Measurements from ENCODE around the gene SLC37A1. TPM values are rescaled to one million over a fixed set of nuclear protein-coding genes. Genes with fewer than 3 reads are reported as not detected.

SLC37A1 gene
- total RNA-seq, 1 experiment from 2014 or later, result 11.2 TPM

DNA sequence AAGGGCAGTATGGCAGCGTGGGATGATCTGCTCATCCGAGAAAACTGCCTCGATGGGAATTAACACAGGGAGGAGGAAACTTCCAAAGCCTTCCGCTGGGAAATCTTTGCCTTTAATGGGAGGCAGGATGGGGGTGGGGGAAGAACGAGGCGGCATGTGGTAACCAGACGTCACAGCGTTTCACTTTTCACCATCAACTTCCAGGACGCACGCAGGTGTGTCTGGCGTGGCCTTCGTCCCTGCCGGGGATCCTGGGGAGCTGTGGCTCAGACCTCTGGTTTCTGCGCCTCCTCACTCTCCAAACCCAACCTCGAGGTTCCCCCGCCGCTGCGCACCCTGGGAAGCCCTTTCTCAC, 17.9 kb upstream of the SLC37A1 start:
- POLR2A ChIA-PET (ENCODE audit: low non-redundant PET), result no interaction called here
- Histone ChIP-seq H3K4me3 (ENCODE audit: low read depth, low read length, poor library complexity, severe bottlenecking) (peak overlapping the region; percentile 62), H3K36me3 (ENCODE audit: insufficient read depth, low read length, poor library complexity, severe bottlenecking) (no peaks in the 10 kb centered on the region), H3K27ac (ENCODE audit: low read depth, low read length, poor library complexity, severe bottlenecking) (no peak overlapping the region), H3K9me3 (ENCODE audit: low read depth, low read length, poor library complexity, severe bottlenecking) (no peaks in the 10 kb centered on the region), H3K4me1 (ENCODE audit: insufficient read depth, low read length, poor library complexity, severe bottlenecking) (peaks cover 8% of the 10 kb centered on the region), H3K27me3 (replicated peaks; ENCODE audit: insufficient read depth, low read depth, low read length, poor library complexity) (no peaks in the 10 kb centered on the region)
- no TSS peak for BruUV-seq (replicated peaks)
- DNase-seq (ENCODE audit: low spot score), result peak; percentile 5
- no peak for TF ChIP-seq EZH2 (IDR thresholded peaks at IDR 0.05; ENCODE audit: borderline replicate concordance, low read depth, low read length, poor library complexity, severe bottlenecking)
- TF ChIP-seq, protein P1, sequence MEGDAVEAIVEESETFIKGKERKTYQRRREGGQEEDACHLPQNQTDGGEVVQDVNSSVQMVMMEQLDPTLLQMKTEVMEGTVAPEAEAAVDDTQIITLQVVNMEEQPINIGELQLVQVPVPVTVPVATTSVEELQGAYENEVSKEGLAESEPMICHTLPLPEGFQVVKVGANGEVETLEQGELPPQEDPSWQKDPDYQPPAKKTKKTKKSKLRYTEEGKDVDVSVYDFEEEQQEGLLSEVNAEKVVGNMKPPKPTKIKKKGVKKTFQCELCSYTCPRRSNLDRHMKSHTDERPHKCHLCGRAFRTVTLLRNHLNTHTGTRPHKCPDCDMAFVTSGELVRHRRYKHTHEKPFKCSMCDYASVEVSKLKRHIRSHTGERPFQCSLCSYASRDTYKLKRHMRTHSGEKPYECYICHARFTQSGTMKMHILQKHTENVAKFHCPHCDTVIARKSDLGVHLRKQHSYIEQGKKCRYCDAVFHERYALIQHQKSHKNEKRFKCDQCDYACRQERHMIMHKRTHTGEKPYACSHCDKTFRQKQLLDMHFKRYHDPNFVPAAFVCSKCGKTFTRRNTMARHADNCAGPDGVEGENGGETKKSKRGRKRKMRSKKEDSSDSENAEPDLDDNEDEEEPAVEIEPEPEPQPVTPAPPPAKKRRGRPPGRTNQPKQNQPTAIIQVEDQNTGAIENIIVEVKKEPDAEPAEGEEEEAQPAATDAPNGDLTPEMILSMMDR (conservative IDR thresholded peaks at IDR 0.05; ENCODE audit: low read depth, low read length), result no peak
- intact Hi-C loops (cut with micrococcal nuclease; ENCODE audit: unreplicated experiment), result no loop called here
- CTCF ChIA-PET, result no interaction called here

DNA sequence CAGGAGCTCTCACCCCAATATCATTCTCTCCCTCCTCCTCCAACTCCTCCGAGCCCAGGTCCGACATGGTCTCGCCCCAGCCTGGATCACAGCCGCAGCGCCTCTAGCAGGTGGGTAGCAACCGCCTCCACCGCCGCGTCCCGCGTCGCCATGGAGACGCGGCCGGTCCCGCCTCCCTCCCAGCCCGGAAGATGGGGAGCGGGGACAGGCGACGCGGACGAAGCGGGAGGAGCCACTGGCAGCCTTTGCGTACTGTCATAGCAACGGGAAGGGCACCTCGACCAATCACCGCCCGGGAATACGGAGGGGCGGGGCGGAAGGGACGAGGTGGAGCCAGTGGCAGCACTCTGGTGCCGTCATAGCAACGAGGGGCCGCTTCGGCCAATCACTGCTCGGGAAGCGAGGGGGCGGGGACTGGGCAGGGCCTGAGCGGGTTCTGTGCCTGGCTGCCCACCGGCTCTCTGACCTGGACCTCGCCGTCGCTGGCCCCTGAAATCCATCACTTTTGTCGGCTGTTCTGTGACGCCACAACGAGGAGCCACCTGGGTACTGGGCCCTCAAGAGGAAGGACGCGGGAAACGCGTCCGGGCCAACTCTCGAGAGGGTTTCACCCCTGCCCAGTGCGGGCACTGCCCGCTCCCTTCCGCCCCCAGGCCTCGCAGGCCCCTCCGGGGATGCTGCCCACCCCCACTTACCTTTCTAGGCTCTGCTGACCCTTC, 17.4 kb upstream of the SLC37A1 start, which contains the start of gene RSPH1:
TSS of gene RSPH1 (minus strand) at position 105 of the 719 bp plus-strand sequence. CDS start at position 67, 38 bp downstream.
- no TSS peak for BruUV-seq (replicated peaks)
- peak within 1 kb of the TSS; percentile 75 for H3K27ac ChIP-seq (ENCODE audit: low read depth, low read length, poor library complexity, severe bottlenecking)
- peaks cover 8% of the 10 kb centered on the region for H3K4me1 ChIP-seq (ENCODE audit: insufficient read depth, low read length, poor library complexity, severe bottlenecking)
- no peaks in the 10 kb centered on the region for H3K27me3 ChIP-seq (replicated peaks; ENCODE audit: insufficient read depth, low read depth, low read length, poor library complexity)
- ChIA-PET POLR2A (ENCODE audit: low non-redundant PET) (no interaction called here), CTCF (no interaction called here)
- no peak for TF ChIP-seq EZH2 (IDR thresholded peaks at IDR 0.05; ENCODE audit: borderline replicate concordance, low read depth, low read length, poor library complexity, severe bottlenecking)
- TF ChIP-seq, protein P1 (conservative IDR thresholded peaks at IDR 0.05; ENCODE audit: low read depth, low read length), result peak; percentile 22; the same call in 1 of the 2 replicates
- peak within 1 kb of the TSS; percentile 62 for H3K4me3 ChIP-seq (ENCODE audit: low read depth, low read length, poor library complexity, severe bottlenecking)
- intact Hi-C loops (cut with micrococcal nuclease; ENCODE audit: unreplicated experiment), result no loop called here
- peak; percentile 99 for DNase-seq (ENCODE audit: low spot score)
- no peaks in the 10 kb centered on the region for H3K9me3 ChIP-seq (ENCODE audit: low read depth, low read length, poor library complexity, severe bottlenecking)
- no peaks in the 10 kb centered on the region for H3K36me3 ChIP-seq (ENCODE audit: insufficient read depth, low read length, poor library complexity, severe bottlenecking)

- no peak for DNase-seq (ENCODE audit: low spot score)
- Histone ChIP-seq H3K9me3 (ENCODE audit: low read depth, low read length, poor library complexity, severe bottlenecking) (no peaks in the 10 kb centered on the region), H3K4me3 (ENCODE audit: low read depth, low read length, poor library complexity, severe bottlenecking) (peak overlapping the region; percentile 62), H3K27ac (ENCODE audit: low read depth, low read length, poor library complexity, severe bottlenecking) (peak overlapping the region; percentile 75), H3K4me1 (ENCODE audit: insufficient read depth, low read length, poor library complexity, severe bottlenecking) (peaks cover 8% of the 10 kb centered on the region), H3K27me3 (replicated peaks; ENCODE audit: insufficient read depth, low read depth, low read length, poor library complexity) (no peaks in the 10 kb centered on the region), H3K36me3 (ENCODE audit: insufficient read depth, low read length, poor library complexity, severe bottlenecking) (no peaks in the 10 kb centered on the region)
- intact Hi-C loops (cut with micrococcal nuclease; ENCODE audit: unreplicated experiment), result no loop called here
- ChIA-PET POLR2A (ENCODE audit: low non-redundant PET) (interaction anchor here (0.6 kb wide), 1 partner anchor 1159 kb away, joined by 3 read pairs; no protein-coding TSS in a partner anchor), CTCF (no interaction called here)
- no TSS peak for BruUV-seq (replicated peaks)
- TF ChIP-seq, protein P1 (conservative IDR thresholded peaks at IDR 0.05; ENCODE audit: low read depth, low read length), result no peak
- no peak for TF ChIP-seq EZH2 (IDR thresholded peaks at IDR 0.05; ENCODE audit: borderline replicate concordance, low read depth, low read length, poor library complexity, severe bottlenecking)
These were observed 16.8 kb upstream of the SLC37A1 start for GRCh38 chr21:42496839-42497202.

All from A673 (cell line).